Fibroblast of lung (primary cell): Measurements from ENCODE around the gene UNKL. TPM values are rescaled to one million over a fixed set of nuclear protein-coding genes. Genes with fewer than 3 reads are reported as not detected.
A peak's percentile ranks its signal among the peaks of the same experiment; 100 is the strongest.

Experiments
- DNase-seq, 2 donors: peaks; one replicate each; pipeline versions ENCODE4 v3.0.0 to v3.0.0-alpha.2; 2010; ENCODE audit warnings: low read depth in 2 of 2
- H2AFZ ChIP-seq: 2 replicates; pipeline ENCODE4 v1.5.1; 2012; ENCODE audit warnings: low read length, control low read depth, inconsistent platforms
- H3K27ac ChIP-seq: 2 replicates; pipeline ENCODE4 v1.5.1; 2011; ENCODE audit warnings: low read length, control low read depth; ENCODE audit not compliant: insufficient read depth
- H3K27me3 ChIP-seq: 2 replicates; pipeline ENCODE4 v1.5.1; 2011; ENCODE audit warnings: mild to moderate bottlenecking, low read length; ENCODE audit not compliant: control insufficient read depth, insufficient read depth
- H3K36me3 ChIP-seq: 2 replicates; pipeline ENCODE4 v1.5.1; 2011; ENCODE audit warnings: low read length; ENCODE audit not compliant: control insufficient read depth, insufficient read depth
- H3K4me1 ChIP-seq: 2 replicates; pipeline ENCODE4 v1.5.1; 2011; ENCODE audit warnings: low read length; ENCODE audit not compliant: control insufficient read depth, insufficient read depth; ENCODE audit errors: extremely low read depth
- H3K4me2 ChIP-seq: 2 replicates; pipeline ENCODE4 v1.5.1; 2011; ENCODE audit warnings: low read length, control low read depth; ENCODE audit not compliant: insufficient read depth; ENCODE audit errors: extremely low read depth
- H3K4me3 ChIP-seq, 4 experiments: fragments of 200-600 bp in 1 of 4; sonication (generic) in 1 of 4; replicated peaks in 1 of 4; 2 replicates each; pipeline ENCODE4 v1.5.1; 2011 to 2016; ENCODE audit warnings: low read length in 4 of 4, low read depth in 3 of 4, mild to moderate bottlenecking in 3 of 4, control low read depth in 2 of 4, inconsistent platforms in 1 of 4, mixed read lengths in 1 of 4; ENCODE audit not compliant: insufficient read depth in 1 of 4; ENCODE audit errors: control extremely low read depth in 1 of 4
- H3K79me2 ChIP-seq: 2 replicates; pipeline ENCODE4 v1.5.1; 2012; ENCODE audit warnings: mild to moderate bottlenecking, low read length, inconsistent platforms; ENCODE audit not compliant: control insufficient read depth, insufficient read depth
- H3K9ac ChIP-seq: 2 replicates; pipeline ENCODE4 v1.5.1; 2011; ENCODE audit warnings: mild to moderate bottlenecking, low read length, control low read depth; ENCODE audit not compliant: insufficient read depth
- H3K9me3 ChIP-seq: 2 replicates; pipeline ENCODE4 v1.5.1; 2012; ENCODE audit warnings: low read depth, low read length; ENCODE audit not compliant: control insufficient read depth, insufficient read depth
- H4K20me1 ChIP-seq: 2 replicates; pipeline ENCODE4 v1.5.1; 2011; ENCODE audit warnings: low read length; ENCODE audit not compliant: control insufficient read depth, insufficient read depth; ENCODE audit errors: extremely low read depth
- EZH2 ChIP-seq: IDR thresholded peaks from 2 replicates; pipeline ENCODE4 v1.5.1; 2012; ENCODE audit warnings: low read length, control low read depth, mild to moderate bottlenecking; ENCODE audit errors: missing control alignments
- polyA plus RNA-seq, 2 donors: library from polyadenylated mRNA; depleted of rRNA in 1 of 2; stranded (reverse) in 1 of 2; unstranded in 1 of 2; fragments of >200 nt; gene quantifications; 2 replicates each; pipeline ENCODE4 v1.2.1, GENCODE V29; 2011 to 2012; ENCODE audit warnings: missing spikeins in 1 of 2
- total RNA-seq: library from RNA; depleted of rRNA; stranded (reverse); fragments of >200 nt; gene quantifications from 2 replicates; pipeline ENCODE4 v1.2.1, GENCODE V29; 2014
- TF ChIP-seq, protein P1 (sequence below), 2 donors: IDR thresholded peaks in 1 of 2; conservative IDR thresholded peaks in 1 of 2; 1 replicate in 1 of 2; 2 replicates in 1 of 2; pipeline ENCODE4 v1.5.1; 2011 to 2012; ENCODE audit warnings: low read length in 2 of 2, control low read depth in 1 of 2, inconsistent platforms in 1 of 2, low read depth in 1 of 2, mild to moderate bottlenecking in 1 of 2

UNKL gene
- total and polyA plus RNA-seq, 2 donors (not counting 1 experiment from before 2014, with no cell fraction given), result 4.3 to 6.3 TPM

GRCh38 chr16:1338855-1339675 is 75.4 kb downstream of the UNKL start:
- Histone ChIP-seq H4K20me1 (no peaks in the 10 kb centered on the region), H3K4me2 (no peak overlapping the region), H3K79me2 (no peaks in the 10 kb centered on the region), H3K27me3 (peaks cover 11% of the 10 kb centered on the region), H3K27ac (no peak overlapping the region), H3K4me1 (no peaks in the 10 kb centered on the region), H3K36me3 (no peaks in the 10 kb centered on the region), H3K9ac (no peak overlapping the region), H3K4me3 (no peak overlapping the region), H3K9me3 (no peaks in the 10 kb centered on the region), H2AFZ (no peak overlapping the region)
- TF ChIP-seq EZH2, result no peak
- TF ChIP-seq, protein P1, sequence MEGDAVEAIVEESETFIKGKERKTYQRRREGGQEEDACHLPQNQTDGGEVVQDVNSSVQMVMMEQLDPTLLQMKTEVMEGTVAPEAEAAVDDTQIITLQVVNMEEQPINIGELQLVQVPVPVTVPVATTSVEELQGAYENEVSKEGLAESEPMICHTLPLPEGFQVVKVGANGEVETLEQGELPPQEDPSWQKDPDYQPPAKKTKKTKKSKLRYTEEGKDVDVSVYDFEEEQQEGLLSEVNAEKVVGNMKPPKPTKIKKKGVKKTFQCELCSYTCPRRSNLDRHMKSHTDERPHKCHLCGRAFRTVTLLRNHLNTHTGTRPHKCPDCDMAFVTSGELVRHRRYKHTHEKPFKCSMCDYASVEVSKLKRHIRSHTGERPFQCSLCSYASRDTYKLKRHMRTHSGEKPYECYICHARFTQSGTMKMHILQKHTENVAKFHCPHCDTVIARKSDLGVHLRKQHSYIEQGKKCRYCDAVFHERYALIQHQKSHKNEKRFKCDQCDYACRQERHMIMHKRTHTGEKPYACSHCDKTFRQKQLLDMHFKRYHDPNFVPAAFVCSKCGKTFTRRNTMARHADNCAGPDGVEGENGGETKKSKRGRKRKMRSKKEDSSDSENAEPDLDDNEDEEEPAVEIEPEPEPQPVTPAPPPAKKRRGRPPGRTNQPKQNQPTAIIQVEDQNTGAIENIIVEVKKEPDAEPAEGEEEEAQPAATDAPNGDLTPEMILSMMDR (conservative IDR thresholded peaks at IDR 0.05 in 1 of 2, IDR thresholded peaks at IDR 0.05 in 1 of 2; ENCODE audit: low read depth in 1 of 2, low read length in 2 of 2), result no peak
- DNase-seq, result no peak

DNA sequence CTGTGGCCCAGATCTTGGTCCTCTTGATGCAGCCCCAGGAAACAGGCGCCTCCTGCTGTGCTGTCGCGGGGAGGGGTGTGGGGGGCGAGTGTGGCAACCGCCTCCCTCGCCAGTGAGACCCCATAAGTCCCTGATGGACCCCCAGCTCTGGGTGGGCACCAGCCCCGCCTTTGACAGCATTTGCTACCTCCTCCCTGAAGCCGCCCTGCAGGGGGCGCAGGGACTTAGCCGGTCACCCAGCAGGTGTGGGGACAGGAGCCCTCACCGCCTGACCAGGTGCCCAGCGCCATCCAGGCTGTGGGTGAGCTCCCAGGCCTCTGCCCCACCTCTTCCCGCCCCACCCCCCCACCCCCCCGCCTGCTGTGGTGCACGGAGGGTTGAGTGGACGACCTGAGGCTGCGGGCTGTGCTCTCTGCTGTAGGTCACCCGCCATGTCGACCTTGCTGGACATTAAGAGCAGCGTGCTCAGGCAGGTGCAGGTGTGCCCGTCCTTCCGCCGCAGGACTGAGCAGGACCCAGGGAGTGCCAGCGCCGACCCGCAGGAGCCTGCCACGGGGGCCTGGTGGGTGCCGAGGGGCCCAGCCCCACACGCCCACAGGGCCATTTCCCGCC is 76.3 kb downstream of the UNKL start:
- Histone ChIP-seq H3K27ac (no peak overlapping the region), H3K27me3 (peaks cover 18% of the 10 kb centered on the region), H4K20me1 (no peaks in the 10 kb centered on the region), H3K79me2 (no peaks in the 10 kb centered on the region), H3K9ac (no peak overlapping the region), H3K9me3 (no peaks in the 10 kb centered on the region), H3K4me1 (no peaks in the 10 kb centered on the region), H3K36me3 (no peaks in the 10 kb centered on the region), H3K4me3 (no peak overlapping the region), H2AFZ (no peak overlapping the region), H3K4me2 (no peak overlapping the region)
- no peak for TF ChIP-seq EZH2
- TF ChIP-seq, protein P1 (conservative IDR thresholded peaks at IDR 0.05 in 1 of 2, IDR thresholded peaks at IDR 0.05 in 1 of 2; ENCODE audit: low read depth in 1 of 2, low read length in 2 of 2), result peak in 1 of 2 donors; percentile 23
- no peak for DNase-seq

GRCh38 chr16:1337486-1337885 is 77.0 kb downstream of the UNKL start:
- no peak overlapping the region for H3K27ac ChIP-seq
- no peak overlapping the region for H3K4me2 ChIP-seq
- no peak overlapping the region for H3K9ac ChIP-seq
- peaks cover 25% of the 10 kb centered on the region for H3K27me3 ChIP-seq
- TF ChIP-seq, protein P1 (conservative IDR thresholded peaks at IDR 0.05 in 1 of 2, IDR thresholded peaks at IDR 0.05 in 1 of 2; ENCODE audit: low read depth in 1 of 2, low read length in 2 of 2), result no peak
- TF ChIP-seq EZH2, result no peak
- H2AFZ ChIP-seq, result no peak overlapping the region
- H3K4me1 ChIP-seq, result no peaks in the 10 kb centered on the region
- H3K4me3 ChIP-seq, result no peak overlapping the region
- H3K79me2 ChIP-seq, result no peaks in the 10 kb centered on the region
- no peak for DNase-seq
- no peaks in the 10 kb centered on the region for H3K36me3 ChIP-seq
- no peaks in the 10 kb centered on the region for H3K9me3 ChIP-seq
- no peaks in the 10 kb centered on the region for H4K20me1 ChIP-seq
